ENCODE results near the gene KIAA1217.

KIAA1217 gene

GRCh38 chr10:24310104-24310503 lies 101.2 kb downstream of the KIAA1217 start:
- H3K9ac ChIP-seq, result no peak overlapping the region
- H3K27ac ChIP-seq, result no peak overlapping the region
- H3K4me2 ChIP-seq, result no peak overlapping the region
- H4K20me1 ChIP-seq (ENCODE audit: insufficient read depth), result no peaks in the 10 kb centered on the region
- TF ChIP-seq CTCF (conservative IDR thresholded peaks at IDR 0.05; ENCODE audit: low read depth, low read length), result no peak
- no peak overlapping the region for H3K4me3 ChIP-seq (IDR thresholded peaks at IDR 0.05; ENCODE audit: insufficient read depth, low read depth, low read length)
- no peaks in the 10 kb centered on the region for H3K27me3 ChIP-seq (ENCODE audit: insufficient read depth, low read depth)
- H3K79me2 ChIP-seq (ENCODE audit: insufficient read depth, low read depth), result no peaks in the 10 kb centered on the region
- H3K4me1 ChIP-seq (ENCODE audit: low read depth, poor library complexity, severe bottlenecking), result no peaks in the 10 kb centered on the region
- no peak overlapping the region for H2AFZ ChIP-seq (ENCODE audit: low read depth)
- no peaks in the 10 kb centered on the region for H3K36me3 ChIP-seq (ENCODE audit: insufficient read depth)

GRCh38 chr10:24311888-24312287 lies 103.0 kb downstream of the KIAA1217 start:
- H3K9ac ChIP-seq, result no peak overlapping the region
- no peaks in the 10 kb centered on the region for H3K79me2 ChIP-seq (ENCODE audit: insufficient read depth, low read depth)
- no peak overlapping the region for H2AFZ ChIP-seq (ENCODE audit: low read depth)
- TF ChIP-seq CTCF (conservative IDR thresholded peaks at IDR 0.05; ENCODE audit: low read depth, low read length), result no peak
- H3K4me2 ChIP-seq, result no peak overlapping the region
- no peaks in the 10 kb centered on the region for H4K20me1 ChIP-seq (ENCODE audit: insufficient read depth)
- H3K4me1 ChIP-seq (ENCODE audit: low read depth, poor library complexity, severe bottlenecking), result no peaks in the 10 kb centered on the region
- H3K27ac ChIP-seq, result no peak overlapping the region
- no peak overlapping the region for H3K4me3 ChIP-seq (IDR thresholded peaks at IDR 0.05; ENCODE audit: insufficient read depth, low read depth, low read length)
- no peaks in the 10 kb centered on the region for H3K27me3 ChIP-seq (ENCODE audit: insufficient read depth, low read depth)
- no peaks in the 10 kb centered on the region for H3K36me3 ChIP-seq (ENCODE audit: insufficient read depth)

- H3K36me3 ChIP-seq (ENCODE audit: insufficient read depth), result no peaks in the 10 kb centered on the region
- no peaks in the 10 kb centered on the region for H3K4me1 ChIP-seq (ENCODE audit: low read depth, poor library complexity, severe bottlenecking)
- no peaks in the 10 kb centered on the region for H4K20me1 ChIP-seq (ENCODE audit: insufficient read depth)
- H3K27ac ChIP-seq, result no peak overlapping the region
- H3K4me3 ChIP-seq (IDR thresholded peaks at IDR 0.05; ENCODE audit: insufficient read depth, low read depth, low read length), result no peak overlapping the region
- no peaks in the 10 kb centered on the region for H3K27me3 ChIP-seq (ENCODE audit: insufficient read depth, low read depth)
- H2AFZ ChIP-seq (ENCODE audit: low read depth), result no peak overlapping the region
- H3K4me2 ChIP-seq, result no peak overlapping the region
- no peak overlapping the region for H3K9ac ChIP-seq
- no peaks in the 10 kb centered on the region for H3K79me2 ChIP-seq (ENCODE audit: insufficient read depth, low read depth)
- no peak for TF ChIP-seq CTCF (conservative IDR thresholded peaks at IDR 0.05; ENCODE audit: low read depth, low read length)
Observed at GRCh38 chr10:24313283-24313682, 104.3 kb downstream of the KIAA1217 start.

GRCh38 chr10:24315211-24315610 lies 106.3 kb downstream of the KIAA1217 start:
- no peak overlapping the region for H3K4me2 ChIP-seq

More at GRCh38 chr10:24315211-24315610, 106.3 kb downstream of the KIAA1217 start:
- H2AFZ ChIP-seq (ENCODE audit: low read depth), result no peak overlapping the region
- H3K9ac ChIP-seq, result no peak overlapping the region
- TF ChIP-seq CTCF (conservative IDR thresholded peaks at IDR 0.05; ENCODE audit: low read depth, low read length), result no peak
- no peaks in the 10 kb centered on the region for H4K20me1 ChIP-seq (ENCODE audit: insufficient read depth)
- no peaks in the 10 kb centered on the region for H3K36me3 ChIP-seq (ENCODE audit: insufficient read depth)
- H3K4me1 ChIP-seq (ENCODE audit: low read depth, poor library complexity, severe bottlenecking), result no peaks in the 10 kb centered on the region
- H3K27ac ChIP-seq, result no peak overlapping the region
- H3K4me3 ChIP-seq (IDR thresholded peaks at IDR 0.05; ENCODE audit: insufficient read depth, low read depth, low read length), result no peak overlapping the region
- H3K79me2 ChIP-seq (ENCODE audit: insufficient read depth, low read depth), result no peaks in the 10 kb centered on the region
- no peaks in the 10 kb centered on the region for H3K27me3 ChIP-seq (ENCODE audit: insufficient read depth, low read depth)

All from KMS-11 (cell line).